Activated gamma-delta T cell treated with Interleukin-2 at 50 U/mL for 16 hours (primary cell): ENCODE measurements around the gene MYO3A.
"Not testable (repeated sequence)": the region's sequence is repeated elsewhere in the genome, so short reads cannot be mapped to it uniquely, and the experiment has no call there.

ENCODE experiments used
- DNase-seq: peaks from one replicate; pipeline ENCODE4 v3.0.0-alpha.2; 2020

The MYO3A gene

DNA sequence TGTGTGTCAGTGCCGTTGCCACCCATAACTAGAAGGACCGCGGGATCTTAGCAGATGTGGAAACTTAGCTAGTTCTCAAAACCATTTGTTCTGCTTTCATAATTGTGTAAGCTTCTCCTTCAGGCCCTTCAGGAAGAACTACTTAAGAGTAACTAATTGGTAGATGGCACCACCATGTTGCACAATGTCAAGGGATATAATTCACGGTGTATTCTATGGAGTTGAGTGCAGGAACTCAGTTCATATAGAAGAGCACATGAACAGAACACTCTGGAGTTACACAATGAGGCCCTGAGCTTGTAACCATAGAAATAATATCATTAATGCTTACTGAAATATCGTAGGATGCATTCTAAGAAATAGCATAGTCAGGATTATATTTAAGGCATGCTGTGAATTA lies 156.0 kb downstream of the MYO3A start:
- no peak for DNase-seq

DNA sequence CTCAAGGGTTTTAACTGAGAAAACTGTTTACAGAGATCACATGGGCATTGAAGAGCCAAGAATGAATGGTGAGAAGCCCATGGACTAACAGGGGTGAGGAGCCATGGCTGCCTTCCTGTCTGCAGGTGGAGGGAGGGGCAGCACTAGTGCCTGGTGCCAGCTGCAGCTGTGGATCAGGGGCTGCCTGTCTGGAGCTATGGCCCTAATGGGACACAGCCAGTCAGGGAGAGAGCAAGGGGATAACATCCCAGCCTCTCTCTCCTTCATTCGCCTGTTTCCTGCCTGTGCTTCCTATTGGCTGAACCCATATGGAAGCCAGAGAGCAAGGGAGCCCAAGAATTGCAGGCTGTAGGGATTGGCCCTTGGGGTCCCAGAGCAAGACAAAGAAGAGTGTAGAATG lies 156.7 kb downstream of the MYO3A start:
- DNase-seq = no peak

DNA sequence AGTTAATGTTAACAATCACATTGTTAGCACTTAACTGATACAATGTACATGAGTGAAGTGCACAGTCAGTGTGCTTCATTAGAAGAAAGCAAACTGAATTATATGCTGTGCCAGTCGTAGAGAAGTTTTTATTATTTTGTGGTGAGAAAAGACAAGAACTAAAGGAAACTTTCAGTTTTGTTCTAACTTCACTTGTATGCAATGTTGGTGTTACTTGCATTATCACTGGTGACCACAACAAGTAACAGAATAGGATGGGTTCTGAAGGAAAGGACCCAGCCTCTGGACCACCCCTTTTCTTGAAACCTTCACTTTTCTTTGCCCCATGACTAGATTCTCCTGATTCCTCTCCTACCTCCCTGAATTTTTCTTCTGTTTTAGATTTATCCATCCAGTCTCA lies 159.2 kb downstream of the MYO3A start:
- no peak for DNase-seq

DNA sequence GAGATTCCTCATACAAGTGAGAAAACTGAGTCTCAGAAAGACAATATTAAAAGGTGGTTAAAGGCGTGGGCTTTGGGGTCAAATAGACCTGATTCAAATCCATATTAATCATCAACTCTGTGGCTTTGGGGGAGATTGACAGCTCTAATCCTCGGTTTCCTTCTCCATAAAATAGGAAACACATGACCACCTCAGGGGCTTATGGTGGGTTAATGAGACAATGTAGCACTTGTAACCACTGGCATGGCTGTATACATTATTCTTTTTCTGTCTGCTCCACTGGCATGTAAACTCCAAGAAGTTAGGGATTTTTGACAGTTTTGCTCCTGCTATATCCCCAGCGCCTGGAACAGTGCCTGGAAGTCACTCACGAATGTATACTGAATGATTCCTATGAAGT lies 161.8 kb downstream of the MYO3A start:
- no peak for DNase-seq

DNA sequence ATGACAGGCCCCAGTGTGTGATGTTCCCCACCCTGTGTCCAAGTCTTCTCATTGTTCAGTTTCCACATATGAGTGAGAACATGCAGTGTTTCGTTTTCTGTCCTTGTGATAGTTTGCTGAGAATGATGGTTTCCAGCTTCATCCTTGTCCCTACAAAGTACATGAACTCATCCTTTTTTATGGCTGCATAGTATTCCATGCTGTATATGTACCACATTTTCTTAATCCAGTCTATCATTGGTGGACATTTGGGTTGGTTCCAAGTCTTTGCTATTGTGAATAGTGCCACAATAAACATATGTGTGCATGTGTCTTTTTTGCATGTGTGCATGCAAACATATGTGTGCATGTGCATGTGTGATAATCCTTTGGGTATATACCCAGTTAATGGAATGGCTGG lies 163.5 kb downstream of the MYO3A start:
- not testable (repeated sequence) for DNase-seq

DNA sequence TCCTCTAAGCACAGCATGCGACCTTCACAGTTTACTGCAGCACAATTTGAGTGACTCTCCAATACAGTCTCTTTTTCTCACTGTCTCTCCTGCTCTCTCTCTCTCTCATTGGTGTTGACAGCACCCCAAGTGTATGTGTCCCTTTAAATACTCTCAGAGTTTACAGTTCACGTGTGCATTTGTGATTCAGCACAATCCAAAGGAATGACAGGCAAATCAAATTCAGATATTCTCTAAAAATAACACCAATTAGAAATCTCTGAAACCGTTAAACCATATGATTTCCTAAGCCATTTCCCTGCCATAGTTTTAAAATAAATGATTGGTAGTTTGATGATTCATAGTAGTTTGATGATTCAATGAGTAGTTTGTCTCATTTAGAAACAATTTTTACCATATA lies 178.5 kb downstream of the MYO3A start:
- DNase-seq = no peak

DNA sequence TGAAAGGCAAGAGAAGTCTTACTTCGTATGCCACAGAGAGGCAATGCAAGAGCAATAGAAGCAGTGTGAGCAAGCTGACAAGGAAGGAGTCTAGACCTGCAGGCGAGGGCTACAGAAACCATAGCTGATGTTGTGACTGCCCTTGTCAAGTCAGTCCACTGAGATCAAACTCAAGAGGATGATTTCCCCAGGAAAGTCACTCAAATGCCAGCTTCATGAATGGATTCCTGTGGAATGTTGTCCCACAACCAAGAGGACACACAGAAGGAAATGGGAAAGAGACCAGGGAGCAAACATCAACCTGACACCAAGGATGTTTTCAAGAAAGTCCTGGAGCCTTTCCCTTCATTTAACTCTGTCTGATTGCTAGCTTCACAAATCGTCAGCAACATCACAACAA lies 204.6 kb downstream of the MYO3A start:
- no peak for DNase-seq

DNA sequence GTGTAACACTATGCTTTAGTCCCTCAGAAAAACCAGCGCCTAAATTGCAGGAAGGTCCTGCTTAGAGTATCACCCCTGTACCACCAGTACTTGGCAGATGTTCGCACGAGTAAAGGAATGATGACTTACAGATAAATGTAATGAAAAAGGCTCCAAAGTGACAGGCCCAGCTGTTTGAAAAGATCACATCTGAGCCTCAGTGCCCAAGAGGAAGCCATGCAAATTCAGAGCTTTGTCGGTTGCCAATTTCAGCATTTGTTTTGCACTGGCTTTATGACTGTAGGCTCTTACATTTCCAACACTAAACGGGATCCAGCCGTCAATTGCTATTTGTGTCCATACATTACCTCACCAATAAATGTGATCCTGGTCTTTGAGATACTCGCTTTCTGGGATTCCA lies 222.0 kb downstream of the MYO3A start:
- no peak for DNase-seq

DNA sequence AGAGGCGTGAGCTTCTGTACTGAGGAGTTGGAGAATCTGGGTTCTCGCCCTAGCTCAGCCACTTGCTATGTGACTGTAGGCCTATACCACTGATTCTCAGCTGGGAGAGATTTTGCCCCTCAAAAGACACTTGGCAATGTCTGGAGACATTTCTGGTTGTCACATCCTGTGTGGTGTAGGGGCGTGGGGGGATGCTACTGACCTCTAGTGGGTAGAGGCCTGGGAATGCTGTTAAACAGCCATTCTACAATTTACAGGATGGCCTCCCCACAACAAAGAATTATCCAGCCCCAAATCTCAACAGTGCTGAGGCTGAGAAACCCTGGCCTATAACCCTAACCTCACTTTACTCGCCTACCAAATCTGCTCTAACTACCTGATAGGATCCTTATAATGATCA lies 223.7 kb downstream of the MYO3A start:
- DNase-seq = no peak

DNA sequence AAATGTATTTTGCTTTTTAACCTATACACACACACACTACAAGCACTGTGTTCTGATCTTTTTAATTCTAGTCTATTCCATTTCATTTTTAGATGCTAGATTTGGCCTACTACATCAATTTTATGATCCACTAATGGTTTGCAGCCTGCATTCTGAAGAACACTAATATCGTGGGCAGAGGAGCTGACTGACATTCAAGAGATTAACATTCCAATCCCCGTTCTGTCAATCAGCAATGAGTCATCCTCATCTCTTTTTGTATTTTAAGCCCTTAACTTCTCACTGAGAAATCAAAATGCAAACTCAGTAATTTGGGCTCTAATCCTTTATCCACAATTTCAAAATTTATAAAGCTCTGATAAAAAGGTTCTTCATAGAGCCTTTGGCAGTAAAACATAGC lies 235.4 kb downstream of the MYO3A start:
- DNase-seq = no peak

DNA sequence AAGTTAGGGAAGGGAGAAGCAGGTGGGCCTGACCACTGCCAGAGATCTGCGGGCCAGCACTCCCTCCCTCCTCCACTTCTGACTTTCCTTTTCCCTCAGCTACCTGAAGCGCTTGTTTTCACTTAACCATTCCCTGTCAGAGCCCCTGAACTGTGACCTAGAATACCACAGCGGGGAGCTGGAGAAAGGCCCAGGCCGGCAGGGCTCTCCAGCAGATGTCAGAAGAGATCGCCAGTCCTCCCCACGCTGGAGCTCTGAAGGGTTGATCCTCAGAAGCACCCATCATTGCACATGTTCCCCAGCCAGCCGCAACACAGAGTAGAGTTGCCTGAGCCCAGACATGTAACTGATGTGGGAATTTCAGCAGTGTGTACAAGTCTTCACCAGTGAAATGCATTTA lies 238.1 kb downstream of the MYO3A start:
- DNase-seq = no peak

DNA sequence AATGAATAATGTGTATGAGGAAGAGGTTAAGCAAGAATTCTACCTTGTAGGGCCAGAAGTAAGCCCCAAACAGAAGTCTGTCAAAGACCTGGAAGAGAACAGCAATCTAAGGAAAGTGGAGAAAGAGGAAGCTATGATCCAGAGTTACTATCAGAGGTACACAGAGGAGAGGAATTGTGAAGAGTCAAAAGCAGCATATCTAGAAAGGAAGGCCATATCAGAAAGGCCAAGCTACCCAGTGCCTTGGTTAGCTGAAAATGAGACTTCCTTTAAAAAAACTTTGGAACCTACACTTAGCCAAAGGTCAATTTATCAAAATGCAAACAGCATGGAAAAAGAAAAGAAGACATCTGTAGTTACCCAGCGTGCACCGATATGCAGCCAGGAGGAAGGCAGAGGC lies 239.8 kb downstream of the MYO3A start:
- no peak for DNase-seq

DNA sequence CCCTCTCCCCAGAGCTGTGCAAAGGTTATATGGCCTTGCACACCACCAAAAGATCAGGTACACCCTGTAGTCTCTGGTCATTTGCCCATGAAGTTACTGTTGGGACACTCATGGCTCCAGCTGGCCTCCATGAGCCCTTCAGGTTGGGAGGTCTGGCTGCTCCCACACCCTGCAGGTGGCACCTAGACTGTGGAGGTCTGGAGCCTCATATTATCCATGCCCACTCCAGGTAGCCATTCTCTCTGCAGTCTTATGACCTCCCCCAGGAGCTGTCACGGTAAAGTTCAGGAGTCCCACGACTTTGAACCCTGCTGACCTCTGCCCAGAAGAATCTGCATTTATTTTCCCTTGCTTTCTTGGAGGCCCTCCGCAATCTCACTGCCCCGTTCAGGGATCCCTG lies 243.3 kb downstream of the MYO3A start:
- no peak for DNase-seq

DNA sequence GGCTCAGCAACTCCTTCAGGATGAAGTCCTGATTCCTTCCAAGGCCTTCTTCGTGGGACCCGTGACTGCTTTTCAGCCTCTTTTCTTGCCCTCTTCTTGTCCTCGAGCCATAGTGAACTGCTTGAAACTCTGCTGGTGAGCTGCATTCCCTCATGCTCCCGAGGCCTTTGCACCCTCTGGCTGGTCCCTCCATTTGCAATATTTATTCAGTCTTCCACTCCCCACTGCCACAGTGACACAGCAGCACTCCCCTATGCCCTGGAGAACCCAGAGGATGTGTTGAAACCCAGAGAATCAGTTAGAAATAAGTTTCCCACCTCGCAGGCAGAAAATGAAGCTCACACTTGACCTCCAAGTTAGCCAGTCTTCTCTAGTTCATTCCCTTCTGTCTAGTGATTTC lies 260.2 kb downstream of the MYO3A start:
- no peak for DNase-seq

DNA sequence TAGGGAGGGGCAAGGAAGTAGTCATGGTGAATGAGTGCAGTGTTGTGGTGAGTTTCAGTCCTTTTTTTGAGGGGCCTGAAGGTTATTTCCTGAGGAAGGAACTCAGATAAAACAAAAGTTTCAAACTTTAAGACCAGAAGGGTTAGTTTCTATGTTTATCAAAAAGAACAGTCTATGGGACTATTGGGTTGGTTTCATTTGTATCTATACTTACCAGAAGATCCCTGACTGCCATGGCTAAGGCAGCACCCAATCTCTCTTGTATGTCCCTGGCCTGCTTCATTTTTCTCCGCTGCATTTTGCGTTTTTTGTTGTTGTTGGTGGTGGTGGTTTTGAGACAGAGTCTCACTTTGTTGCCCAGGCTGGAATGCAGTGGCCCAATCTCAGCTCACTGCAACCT lies 263.2 kb downstream of the MYO3A start:
- no peak for DNase-seq

DNA sequence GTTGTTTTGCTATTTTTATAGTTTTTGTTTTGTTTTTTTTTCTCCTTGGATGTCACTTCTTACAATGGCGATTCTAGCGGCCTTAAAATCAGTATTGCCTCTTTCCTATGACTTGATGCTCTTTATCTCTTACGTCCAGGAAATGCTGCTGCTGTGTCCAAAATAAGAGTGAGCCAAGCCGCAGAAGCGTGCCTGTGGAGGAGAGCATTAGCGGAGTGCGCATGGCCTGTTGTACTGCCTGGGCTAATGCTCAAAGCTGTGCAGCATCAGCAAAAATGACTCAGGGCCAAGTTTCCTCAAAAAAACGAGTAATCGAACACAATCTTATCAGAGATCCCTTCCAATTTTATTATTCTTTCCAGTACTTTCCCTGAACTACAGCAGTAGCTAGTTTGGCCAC lies 264.1 kb downstream of the MYO3A start:
- no peak for DNase-seq

DNA sequence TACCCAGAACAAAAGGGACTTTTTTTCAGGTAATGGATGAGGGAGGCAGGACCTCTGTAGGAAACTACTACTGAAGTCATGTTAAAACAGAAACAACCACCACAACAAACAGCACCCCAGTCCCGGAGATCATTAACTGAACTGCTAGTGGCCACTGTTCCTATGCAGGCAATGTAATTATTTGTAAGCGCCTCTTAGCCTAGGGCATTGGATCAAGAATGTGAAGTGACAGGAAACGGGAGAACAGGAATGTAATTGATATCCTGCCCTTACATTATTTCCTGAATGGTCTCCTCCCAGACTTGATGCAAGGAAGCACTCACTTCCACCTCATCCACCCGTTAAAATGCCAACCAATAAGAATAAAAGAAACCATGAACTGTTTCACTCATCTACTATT lies 265.8 kb downstream of the MYO3A start:
- no peak for DNase-seq

DNA sequence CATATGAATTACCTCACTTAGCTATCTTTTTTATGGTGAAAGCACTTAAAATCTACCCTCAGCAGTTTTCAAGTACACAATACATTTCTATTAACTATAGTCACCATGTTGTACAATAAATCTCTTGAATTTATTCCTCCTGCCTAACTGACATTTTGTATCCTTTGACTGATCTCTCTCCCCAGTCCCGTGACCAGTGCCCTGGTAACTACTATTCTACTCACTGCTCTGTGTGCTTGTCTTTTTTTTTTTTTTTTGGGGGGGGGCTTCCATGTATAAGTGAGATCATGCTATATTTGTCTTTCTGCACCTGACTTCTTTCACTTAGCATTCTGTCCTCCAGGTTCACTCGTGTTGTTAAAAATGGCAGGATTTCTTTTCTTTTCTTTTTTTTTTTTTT lies 271.2 kb downstream of the MYO3A start:
- no peak for DNase-seq

DNA sequence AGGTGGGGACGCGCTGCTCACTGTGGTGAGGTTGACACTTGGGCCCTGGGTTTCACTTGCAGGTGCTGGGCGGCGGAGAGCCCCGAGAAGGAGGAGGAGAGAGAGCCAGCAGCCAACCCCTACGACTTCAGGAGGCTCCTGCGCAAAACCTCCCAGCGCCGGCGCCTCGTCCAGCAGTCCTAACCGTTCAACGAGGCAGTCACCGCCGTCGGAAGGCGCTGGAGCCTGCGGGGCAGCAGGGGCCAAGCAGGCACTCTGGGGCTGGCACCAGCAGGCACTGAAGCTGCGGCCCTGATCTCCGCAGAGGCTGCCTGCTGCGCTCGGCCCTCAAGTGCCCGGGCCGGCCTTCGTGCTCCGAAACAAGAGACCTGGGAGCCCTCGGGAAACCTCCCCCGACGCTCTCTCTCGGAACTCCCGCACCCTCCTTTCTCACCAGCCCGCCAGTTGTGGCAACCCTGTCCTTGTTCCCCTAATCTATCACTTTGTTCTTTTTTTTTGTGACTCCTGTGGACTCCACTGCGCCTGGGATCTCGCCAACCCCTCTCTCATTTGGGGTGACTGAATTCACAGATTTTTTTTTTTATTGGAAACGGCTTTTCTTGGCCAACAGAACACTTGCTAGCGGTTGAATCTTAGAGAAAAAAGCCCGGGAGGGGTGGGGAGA lies 277.9 kb downstream of the MYO3A start:
- DNase-seq = no peak

DNA sequence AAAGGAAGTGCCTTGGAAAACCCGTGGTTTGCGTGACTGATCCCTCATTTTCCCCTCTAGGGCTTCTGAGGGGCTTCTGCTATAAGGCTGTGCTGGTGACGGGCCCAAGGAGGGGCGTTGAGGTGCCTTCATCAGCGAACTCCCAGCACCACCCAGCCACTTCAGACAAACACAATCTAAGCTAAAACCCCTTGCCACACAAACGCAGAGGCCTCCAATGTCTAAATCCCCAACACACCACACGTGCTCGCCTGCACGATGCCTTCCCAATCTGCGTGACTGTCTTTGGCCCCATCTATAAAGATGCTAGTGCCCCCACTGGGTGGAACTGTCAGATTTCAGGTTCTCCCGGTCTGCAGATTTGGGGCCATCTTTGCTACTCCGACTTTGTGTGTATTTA lies 278.5 kb downstream of the MYO3A start:
- DNase-seq = no peak

DNA sequence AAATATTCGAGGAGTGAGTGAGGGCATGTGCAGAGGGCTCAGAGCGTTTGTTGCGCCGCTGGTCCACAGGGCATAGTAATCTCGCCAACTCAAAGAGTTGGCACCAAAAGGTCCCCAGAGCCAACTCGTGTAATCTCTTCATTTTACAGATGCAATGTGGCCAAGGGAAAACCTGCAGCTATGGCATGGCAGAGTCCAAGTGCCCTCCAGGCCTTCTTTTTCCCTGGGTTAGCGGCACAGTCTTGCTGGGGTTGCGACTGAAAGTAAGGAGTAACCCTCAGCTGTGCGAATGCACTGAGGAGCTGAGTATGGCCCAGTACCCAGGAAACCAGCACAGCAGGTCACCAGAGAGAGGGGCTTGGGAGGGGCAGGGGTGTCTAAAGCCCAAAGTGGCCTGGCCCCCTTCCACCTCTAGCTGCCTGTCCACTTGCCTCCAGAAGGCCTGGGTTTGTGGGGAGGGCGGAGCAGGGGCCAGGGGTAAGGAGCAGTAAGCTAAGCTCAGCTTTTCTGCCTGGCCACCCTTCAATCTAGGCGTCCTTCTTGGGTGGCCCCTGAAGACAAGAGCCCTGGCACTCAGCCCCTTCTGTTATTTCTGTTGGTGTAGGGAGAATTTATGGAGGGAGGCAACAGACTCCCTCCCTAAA lies 279.2 kb downstream of the MYO3A start:
- no peak for DNase-seq

DNA sequence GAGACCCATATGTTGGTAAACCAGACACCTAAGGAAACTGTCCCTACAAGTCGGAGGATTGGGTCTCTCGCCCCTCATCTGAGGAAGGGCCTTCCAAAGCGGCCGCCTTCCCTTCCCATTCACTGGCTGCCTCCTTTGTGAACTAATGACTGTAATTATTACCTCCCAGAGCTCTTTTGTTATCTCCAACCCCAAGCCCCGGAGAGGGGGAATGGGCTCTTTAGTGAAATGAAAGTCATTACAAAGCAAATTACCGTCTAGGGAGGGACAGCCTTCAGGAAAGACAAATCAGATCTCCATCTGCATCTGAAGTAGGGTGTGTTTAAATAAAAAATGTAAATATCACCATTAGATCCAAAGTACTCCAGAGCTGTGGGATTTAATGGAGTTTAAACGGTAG lies 280.0 kb downstream of the MYO3A start:
- no peak for DNase-seq

DNA sequence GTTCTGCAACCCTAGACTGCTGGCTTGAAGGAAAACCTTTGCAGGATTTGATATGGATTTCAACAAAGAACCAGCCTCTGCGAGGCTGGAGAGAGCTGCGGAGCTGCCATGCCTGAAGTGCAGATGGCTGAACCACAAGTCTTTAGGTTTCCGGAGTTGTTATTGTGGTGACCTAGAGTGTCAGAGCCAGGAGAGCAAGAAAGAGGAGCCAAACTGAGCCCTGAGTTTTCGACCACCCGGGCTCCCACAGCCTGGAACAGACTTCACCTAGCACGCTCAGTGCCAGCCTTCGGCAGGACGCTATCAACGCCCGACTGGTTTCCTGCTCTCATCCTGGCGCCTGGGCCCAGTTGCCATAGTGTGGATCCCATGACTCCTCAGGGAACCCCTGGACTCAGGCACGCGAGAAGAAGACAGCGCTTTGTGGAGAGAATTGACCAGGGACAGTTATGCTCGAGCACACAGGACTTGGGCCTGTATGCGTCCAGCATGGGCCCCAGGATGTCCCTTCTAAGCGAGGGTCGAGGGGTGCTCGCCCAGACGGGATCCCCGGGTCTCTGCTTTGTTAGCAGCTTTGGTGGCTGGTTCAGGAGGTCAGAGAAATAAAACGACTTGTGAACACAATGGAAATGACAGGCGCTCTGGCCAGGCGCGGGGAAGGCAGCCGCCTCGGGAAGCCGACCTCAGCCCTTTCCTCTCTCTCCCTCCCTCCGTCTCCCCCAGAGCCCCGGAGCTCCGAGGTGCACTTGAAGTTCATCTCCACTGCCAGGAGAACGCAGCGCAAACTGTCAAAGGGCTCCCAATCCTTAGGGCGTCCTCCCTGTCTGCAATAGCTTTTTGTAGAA lies 280.7 kb downstream of the MYO3A start:
- DNase-seq = no peak

DNA sequence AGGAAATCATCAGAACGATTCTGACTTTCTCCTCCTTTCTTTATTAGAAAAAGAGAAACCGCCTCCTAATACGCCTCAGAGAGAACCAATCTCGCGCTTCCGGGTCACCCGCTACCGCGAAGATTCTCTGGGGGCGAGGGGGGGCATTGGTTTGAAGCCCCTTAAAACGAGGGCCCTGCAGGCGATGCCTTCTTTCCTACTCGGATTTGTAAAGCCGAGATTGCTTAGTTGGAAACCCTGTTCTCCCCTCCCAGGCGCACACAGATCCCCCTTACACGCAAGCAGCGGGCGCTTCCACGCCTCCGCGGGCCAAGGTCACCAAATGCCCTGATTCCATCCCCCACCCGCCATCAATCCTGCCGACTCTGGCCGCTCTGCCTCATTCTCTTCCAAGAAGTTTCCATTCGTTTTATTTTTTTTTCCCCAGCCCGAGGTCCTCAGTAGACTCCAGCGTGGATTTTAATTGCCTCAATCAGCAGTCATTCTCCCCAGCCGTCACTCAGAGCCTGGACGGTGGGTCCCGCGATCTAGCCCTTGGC lies 281.4 kb downstream of the MYO3A start:
- no peak for DNase-seq
